ENCODE data around the gene RAX2.

GRCh38 chr19:3723883-3724282 is 48.1 kb downstream of the RAX2 start:
- TF ChIP-seq GABPA (IDR thresholded peaks at IDR 0.05; ENCODE audit: borderline replicate concordance, insufficient read depth, low read length) (no peak), EGR1 (IDR thresholded peaks at IDR 0.05; ENCODE audit: borderline replicate concordance, low read depth, low read length) (no peak), RXRA (IDR thresholded peaks at IDR 0.05; ENCODE audit: insufficient read depth, low read depth, low read length) (no peak), POLR2A (IDR thresholded peaks at IDR 0.05; ENCODE audit: control extremely low read depth in 1 of 2, low read depth in 2 of 2, low read length in 2 of 2) (no peak), EP300 (IDR thresholded peaks at IDR 0.05; ENCODE audit: borderline replicate concordance in 1 of 2, low read depth in 2 of 2, low read length in 2 of 2) (no peak), CTCF (IDR thresholded peaks at IDR 0.05; ENCODE audit: control extremely low read depth in 1 of 3, insufficient read depth in 1 of 3, low read depth in 1 of 3, low read length in 3 of 3) (no peak), SP1 (IDR thresholded peaks at IDR 0.05; ENCODE audit: low read depth, low read length) (no peak), TEAD4 (IDR thresholded peaks at IDR 0.05; ENCODE audit: low read depth, low read length) (no peak), RAD21 (IDR thresholded peaks at IDR 0.05 in 1 of 2, conservative IDR thresholded peaks at IDR 0.05 in 1 of 2; ENCODE audit: low read depth in 2 of 2, low read length in 2 of 2) (no peak), MAX (IDR thresholded peaks at IDR 0.05) (no peak), EZH2 (IDR thresholded peaks at IDR 0.05; ENCODE audit: low read depth, low read length, severe bottlenecking) (no peak)
